ENCODE results near the gene RAPGEF1.

GRCh38 chr9:131695366-131695765 lies 44.5 kb downstream of the RAPGEF1 start:
- TF ChIP-seq EZH2 (IDR thresholded peaks at IDR 0.05), result no peak
- no peak for TF ChIP-seq CTCF (IDR thresholded peaks at IDR 0.05)
